ENCODE data around the gene MYBPHL. TPM values are rescaled to one million over a fixed set of nuclear protein-coding genes. Genes with fewer than 3 reads are reported as not detected.
A peak's percentile ranks its signal among the peaks of the same experiment; 100 is the strongest.

MYBPHL gene
- total and polyA plus RNA-seq, 2 of the 13 experiments (the other 11 are each of a cell fraction or from before 2014, with no cell fraction given): 3.7 to 3.8 TPM

GRCh38 chr1:109253803-109254620, 52.8 kb downstream of the MYBPHL start (continued):
- TF ChIP-seq ZBTB10 (CRISPR knock-in tag; IDR thresholded peaks at IDR 0.05; ENCODE audit: borderline replicate concordance) (0 out of 2 replicates have a peak, but pooled peaks have one; percentile 75), SMAD9 (CRISPR knock-in tag; IDR thresholded peaks at IDR 0.05) (no peak), ZNF619 (CRISPR knock-in tag; IDR thresholded peaks at IDR 0.05) (no peak), ZNF142 (CRISPR knock-in tag; IDR thresholded peaks at IDR 0.05) (peak; percentile 38; the same call in 1 of the 2 replicates), DZIP1 (CRISPR knock-in tag; IDR thresholded peaks at IDR 0.05) (no peak), ZNF280D (CRISPR knock-in tag; IDR thresholded peaks at IDR 0.05) (no peak), ZNF777 (CRISPR knock-in tag; IDR thresholded peaks at IDR 0.05) (0 out of 2 replicates have a peak, but pooled peaks have one; percentile 18), ZNF766 (CRISPR knock-in tag; IDR thresholded peaks at IDR 0.05; ENCODE audit: borderline replicate concordance) (peak; percentile 49; the same call in 1 of the 2 replicates)
- TF ChIP-seq, protein P1, sequence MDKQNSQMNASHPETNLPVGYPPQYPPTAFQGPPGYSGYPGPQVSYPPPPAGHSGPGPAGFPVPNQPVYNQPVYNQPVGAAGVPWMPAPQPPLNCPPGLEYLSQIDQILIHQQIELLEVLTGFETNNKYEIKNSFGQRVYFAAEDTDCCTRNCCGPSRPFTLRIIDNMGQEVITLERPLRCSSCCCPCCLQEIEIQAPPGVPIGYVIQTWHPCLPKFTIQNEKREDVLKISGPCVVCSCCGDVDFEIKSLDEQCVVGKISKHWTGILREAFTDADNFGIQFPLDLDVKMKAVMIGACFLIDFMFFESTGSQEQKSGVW (CRISPR knock-in tag; IDR thresholded peaks at IDR 0.05; ENCODE audit: borderline replicate concordance): no peak
- TF ChIP-seq, protein P2, sequence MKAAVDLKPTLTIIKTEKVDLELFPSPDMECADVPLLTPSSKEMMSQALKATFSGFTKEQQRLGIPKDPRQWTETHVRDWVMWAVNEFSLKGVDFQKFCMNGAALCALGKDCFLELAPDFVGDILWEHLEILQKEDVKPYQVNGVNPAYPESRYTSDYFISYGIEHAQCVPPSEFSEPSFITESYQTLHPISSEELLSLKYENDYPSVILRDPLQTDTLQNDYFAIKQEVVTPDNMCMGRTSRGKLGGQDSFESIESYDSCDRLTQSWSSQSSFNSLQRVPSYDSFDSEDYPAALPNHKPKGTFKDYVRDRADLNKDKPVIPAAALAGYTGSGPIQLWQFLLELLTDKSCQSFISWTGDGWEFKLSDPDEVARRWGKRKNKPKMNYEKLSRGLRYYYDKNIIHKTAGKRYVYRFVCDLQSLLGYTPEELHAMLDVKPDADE (CRISPR knock-in tag; IDR thresholded peaks at IDR 0.05): no peak
